LNCAP (cell line): Measurements from ENCODE around the gene TEKT1.
A peak's percentile ranks its signal among the peaks of the same experiment; 100 is the strongest.

ENCODE experiments used
- TF ChIP-seq, protein P1 (sequence below): fragments of 450-650 bp; IDR thresholded peaks from 2 replicates; pipeline ENCODE4 v1.5.1; 2017; ENCODE audit warnings: mild to moderate bottlenecking

TEKT1 gene

DNA sequence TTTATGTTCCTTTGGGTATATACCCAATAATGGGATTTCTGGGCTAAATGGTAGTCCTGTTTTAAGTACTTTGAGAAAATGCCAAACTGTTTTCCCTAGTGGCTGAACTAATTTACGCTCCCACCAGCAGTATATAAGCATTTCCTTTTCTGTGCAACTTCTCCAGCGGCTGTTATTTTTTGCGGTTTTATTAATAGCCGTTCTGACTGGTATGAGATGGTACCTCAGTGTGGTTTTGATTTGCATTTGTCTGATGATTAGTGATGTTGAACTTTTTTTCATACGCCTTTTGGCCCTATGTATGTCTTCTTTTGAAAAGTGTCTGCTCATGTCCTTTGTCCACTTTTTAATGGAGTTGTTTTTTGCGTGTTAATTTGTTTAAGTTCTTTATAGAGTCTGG, 25.8 kb upstream of the TEKT1 start:
- TF ChIP-seq, protein P1, sequence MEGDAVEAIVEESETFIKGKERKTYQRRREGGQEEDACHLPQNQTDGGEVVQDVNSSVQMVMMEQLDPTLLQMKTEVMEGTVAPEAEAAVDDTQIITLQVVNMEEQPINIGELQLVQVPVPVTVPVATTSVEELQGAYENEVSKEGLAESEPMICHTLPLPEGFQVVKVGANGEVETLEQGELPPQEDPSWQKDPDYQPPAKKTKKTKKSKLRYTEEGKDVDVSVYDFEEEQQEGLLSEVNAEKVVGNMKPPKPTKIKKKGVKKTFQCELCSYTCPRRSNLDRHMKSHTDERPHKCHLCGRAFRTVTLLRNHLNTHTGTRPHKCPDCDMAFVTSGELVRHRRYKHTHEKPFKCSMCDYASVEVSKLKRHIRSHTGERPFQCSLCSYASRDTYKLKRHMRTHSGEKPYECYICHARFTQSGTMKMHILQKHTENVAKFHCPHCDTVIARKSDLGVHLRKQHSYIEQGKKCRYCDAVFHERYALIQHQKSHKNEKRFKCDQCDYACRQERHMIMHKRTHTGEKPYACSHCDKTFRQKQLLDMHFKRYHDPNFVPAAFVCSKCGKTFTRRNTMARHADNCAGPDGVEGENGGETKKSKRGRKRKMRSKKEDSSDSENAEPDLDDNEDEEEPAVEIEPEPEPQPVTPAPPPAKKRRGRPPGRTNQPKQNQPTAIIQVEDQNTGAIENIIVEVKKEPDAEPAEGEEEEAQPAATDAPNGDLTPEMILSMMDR: no peak

DNA sequence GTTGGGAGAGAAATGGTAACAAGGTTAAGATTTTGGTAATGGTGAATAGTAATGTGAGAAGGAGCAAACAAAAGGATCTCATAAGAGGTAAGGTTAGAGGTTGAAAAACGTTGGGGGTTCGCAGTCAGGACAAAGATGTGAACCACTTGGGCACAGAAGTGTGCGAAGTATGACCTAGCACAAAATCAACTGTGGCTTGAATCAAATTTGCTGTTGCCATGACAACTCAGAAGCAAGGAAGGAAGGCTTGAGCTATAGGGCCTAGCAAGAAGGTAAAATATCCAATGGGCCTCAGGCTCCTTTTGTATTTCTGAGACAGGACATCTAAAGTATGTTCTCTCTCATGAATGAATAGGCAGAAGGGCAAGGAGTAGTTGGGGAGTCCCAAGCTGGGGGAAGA, 24.5 kb upstream of the TEKT1 start:
- TF ChIP-seq, protein P1: no peak

DNA sequence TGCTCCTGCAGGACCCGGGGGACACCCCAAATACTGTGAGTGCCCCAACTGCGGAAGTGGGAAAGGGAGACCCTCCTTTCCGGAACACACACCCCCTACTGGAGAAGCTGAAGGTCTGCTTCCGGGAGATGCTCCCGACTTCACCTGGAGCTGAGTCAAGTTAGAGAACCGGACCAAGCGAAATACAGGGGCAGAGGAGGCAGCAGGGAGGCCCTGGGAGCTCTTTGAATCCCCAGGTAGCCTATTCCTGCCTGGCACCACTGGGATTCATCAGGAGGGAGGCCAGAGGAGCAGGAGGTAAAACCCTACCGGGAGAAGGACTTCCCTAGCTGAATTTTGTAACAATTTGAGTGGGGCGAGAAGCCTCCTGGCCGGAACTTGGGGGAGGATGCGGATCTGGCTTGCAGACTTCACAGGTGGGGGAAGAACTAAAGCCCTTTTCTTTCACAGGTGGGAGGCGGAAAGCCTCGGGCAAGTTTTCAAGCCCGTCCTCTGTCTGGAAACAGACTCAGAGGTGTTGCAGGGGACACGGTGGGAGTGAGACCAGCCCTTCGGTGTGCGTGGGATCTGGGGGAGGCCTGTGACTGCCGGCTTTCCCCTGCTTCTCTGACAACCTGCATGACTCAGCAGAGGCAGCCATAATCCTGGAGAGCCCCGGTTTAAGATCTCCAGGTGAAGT, 22.4 kb upstream of the TEKT1 start:
- TF ChIP-seq, protein P1: peak; percentile 26

DNA sequence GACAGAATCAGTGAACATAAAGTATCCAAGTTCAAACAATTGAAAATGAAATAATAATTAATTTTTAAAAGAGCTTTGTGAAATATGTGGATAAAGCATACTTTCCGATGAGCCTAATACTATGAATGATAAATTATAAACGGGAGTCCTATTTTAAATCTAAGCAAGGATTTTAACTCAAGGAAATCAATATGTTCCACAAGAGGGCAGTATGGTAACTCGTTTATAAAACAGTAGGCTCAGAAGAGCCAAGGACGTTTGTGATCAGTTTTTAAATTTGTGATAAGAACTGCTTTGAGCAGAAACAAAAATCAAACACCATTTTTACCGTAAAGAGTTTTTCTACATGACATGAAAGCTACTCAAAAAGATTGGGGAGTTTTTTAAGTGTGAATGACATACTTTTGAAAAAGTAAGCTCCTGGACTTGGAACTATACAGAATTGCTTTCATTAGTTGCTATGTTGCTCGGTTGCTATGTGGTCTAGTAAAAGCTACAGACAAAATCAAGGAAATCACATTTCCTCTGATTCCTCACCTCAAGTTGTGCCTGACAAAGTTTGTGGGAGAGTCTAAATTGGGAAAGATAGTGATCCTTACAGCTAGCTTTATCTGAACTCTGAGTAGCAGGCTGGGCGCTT, 11.8 kb upstream of the TEKT1 start:
- TF ChIP-seq, protein P1: peak; percentile 63

DNA sequence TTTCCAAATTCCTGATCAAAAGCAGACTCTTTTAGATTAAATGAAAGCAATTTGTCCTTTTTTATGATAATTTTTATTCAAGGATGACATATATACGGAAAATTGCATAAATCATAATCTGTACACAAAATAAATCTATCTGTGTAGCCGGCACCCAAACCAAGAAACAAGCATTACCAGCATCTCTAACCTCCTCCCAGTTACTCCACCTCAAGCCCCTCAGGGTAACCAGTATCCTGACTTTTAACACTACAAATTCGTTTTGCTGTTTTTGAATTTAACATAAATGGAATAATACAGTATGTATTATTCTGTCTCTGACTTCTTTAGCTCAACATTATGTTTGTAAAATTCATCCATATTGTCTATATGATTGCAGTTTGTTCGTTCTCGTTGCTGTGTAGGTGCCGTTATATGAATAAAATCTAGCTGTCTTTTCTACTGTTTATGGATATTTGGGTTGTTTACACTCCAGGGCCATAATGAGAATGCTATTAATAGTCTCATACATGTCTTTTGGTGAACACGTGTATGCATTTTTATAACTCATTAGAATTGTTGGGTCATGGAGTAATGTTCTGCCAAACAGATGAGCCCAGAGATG, 1.0 kb downstream of the TEKT1 start:
- TF ChIP-seq, protein P1: no peak

DNA sequence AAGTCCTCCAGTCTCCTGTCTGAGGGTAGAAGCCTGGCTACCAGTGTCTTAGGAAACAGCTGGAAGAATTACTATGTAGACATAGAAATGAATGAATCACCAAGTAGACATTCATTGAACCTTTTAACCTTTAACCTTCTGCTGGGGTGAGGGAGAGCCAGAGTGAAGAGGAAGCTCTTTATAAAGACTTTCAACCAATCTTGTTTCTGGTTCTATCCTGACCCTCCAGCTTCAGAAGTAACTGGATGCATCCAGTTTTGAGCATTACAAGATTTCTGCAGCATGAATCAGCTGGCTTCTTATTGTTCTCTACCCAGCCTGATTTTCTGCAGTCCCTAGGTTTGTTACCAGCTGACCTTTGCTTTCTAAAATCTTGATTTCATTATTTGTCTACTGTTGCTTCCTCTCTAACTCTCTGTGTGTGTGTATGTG, 8.5 kb downstream of the TEKT1 start:
- TF ChIP-seq, protein P1: no peak

DNA sequence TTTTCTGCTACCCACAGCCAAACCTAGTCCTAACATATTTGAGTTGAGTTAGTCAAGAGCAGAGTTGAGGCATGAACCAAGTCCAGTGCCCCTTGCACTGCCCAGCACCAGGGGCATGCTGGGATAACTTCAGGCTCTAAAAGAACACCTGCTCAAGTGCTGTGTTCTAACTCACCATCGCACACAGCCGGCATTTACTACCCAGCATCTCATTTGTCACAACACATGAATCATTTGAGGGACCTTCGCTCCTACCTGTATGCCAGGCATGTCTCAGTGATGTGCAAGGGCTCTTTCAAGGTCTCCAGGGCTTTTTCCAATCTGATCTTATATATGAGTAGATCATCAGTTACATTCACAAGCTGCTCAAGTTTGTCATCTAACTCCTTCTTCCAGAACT, 12.6 kb downstream of the TEKT1 start:
- TF ChIP-seq, protein P1: no peak
